ENCODE results near the gene DTNA. TPM values are rescaled to one million over a fixed set of nuclear protein-coding genes. Genes with fewer than 3 reads are reported as not detected.

Gene DTNA
- total and polyA plus RNA-seq, 2 of the 8 experiments (the other 6 are each of a cell fraction or from before 2014, with no cell fraction given), result 30.2 to 32.7 TPM

- H2AFZ ChIP-seq (ENCODE audit: low read length), result no peak overlapping the region
- no peaks in the 10 kb centered on the region for H3K79me2 ChIP-seq (ENCODE audit: control insufficient read depth in 1 of 2, insufficient read depth in 2 of 2, low read length in 2 of 2)
- no peaks in the 10 kb centered on the region for H3K36me3 ChIP-seq (ENCODE audit: control insufficient read depth in 2 of 4, insufficient read depth in 4 of 4, low read length in 3 of 4)
- H3K27me3 ChIP-seq (replicated peaks in 1 of 4; ENCODE audit: control insufficient read depth in 3 of 4, extremely low read depth in 1 of 4, insufficient read depth in 3 of 4, low read length in 3 of 4), result no peaks in the 10 kb centered on the region
- DNase-seq (ENCODE audit: low read depth in 1 of 2, low spot score in 2 of 2), result no peak
- H3K79me1 ChIP-seq (ENCODE audit: low read depth, low read length), result no peaks in the 10 kb centered on the region
- no peak overlapping the region for H3K4me2 ChIP-seq (ENCODE audit: insufficient read depth in 1 of 2, low read depth in 2 of 2, low read length in 2 of 2)
- POLR2A ChIA-PET (ENCODE audit: partially characterized antibody), result interaction anchor here (0.6 kb wide), 1 partner anchor 778 kb away, joined by 3 read pairs; no protein-coding TSS in a partner anchor
- H3K14ac ChIP-seq (ENCODE audit: insufficient read length), result no peak overlapping the region
- H3K4me3 ChIP-seq (ENCODE audit: extremely low read depth in 1 of 4, insufficient read depth in 2 of 4, low read depth in 3 of 4, low read length in 4 of 4), result no peak overlapping the region
- H3K56ac ChIP-seq (replicated peaks; ENCODE audit: insufficient read length, low read depth, low read length), result no peak overlapping the region
- no peaks in the 10 kb centered on the region for H3K23me2 ChIP-seq (ENCODE audit: low read depth, low read length)
- H2BK5ac ChIP-seq (ENCODE audit: low read depth, low read length), result no peak overlapping the region
- no peak overlapping the region for H3K9ac ChIP-seq (replicated peaks in 1 of 4; ENCODE audit: extremely low read depth in 1 of 4, low read depth in 3 of 4, low read length in 3 of 4)
- H3K4ac ChIP-seq (replicated peaks; ENCODE audit: insufficient read length, low read depth, low read length), result no peak overlapping the region
- WGBS, 2 experiments (ENCODE audit: extremely low coverage in 1 of 2, insufficient coverage in 1 of 2, insufficient read length in 1 of 2, insufficient replicate concordance in 2 of 2, low coverage in 1 of 2, low lambda C conversion rate in 2 of 2, missing lambda C conversion rate in 1 of 2), result 93% methylated on average over 3 of the region's 3 CpGs; no CpG with 5 or more reads in 1 of the 2 experiments
- no peak for FAIRE-seq
- no peak overlapping the region for H3K27ac ChIP-seq (ENCODE audit: low read depth, low read length)
- CTCF ChIA-PET (ENCODE audit: partially characterized antibody), result interaction anchor here (0.6 to 6.0 kb wide), 4 partner anchors 9 to 87 kb away, joined by 3 to 27 read pairs (median 4); no protein-coding TSS in a partner anchor
- no peaks in the 10 kb centered on the region for H4K20me1 ChIP-seq (replicated peaks in 1 of 2; ENCODE audit: control insufficient read depth in 1 of 2, insufficient read depth in 2 of 2, low read length in 2 of 2)
- no peaks in the 10 kb centered on the region for H3K4me1 ChIP-seq (replicated peaks in 1 of 4; ENCODE audit: control insufficient read depth in 3 of 4, insufficient read depth in 4 of 4, low read length in 3 of 4)
- no peak overlapping the region for H4K91ac ChIP-seq (replicated peaks; ENCODE audit: insufficient read length, low read length)
- no peak overlapping the region for H4K5ac ChIP-seq (ENCODE audit: insufficient read length, low read depth, low read length)
- H4K8ac ChIP-seq (ENCODE audit: extremely low read depth, insufficient read depth, low read length), result no peak overlapping the region
- H2BK15ac ChIP-seq (ENCODE audit: low read length), result no peak overlapping the region
- H3K18ac ChIP-seq (ENCODE audit: extremely low read depth, low read length), result no peak overlapping the region
- H3K23ac ChIP-seq (ENCODE audit: insufficient read length), result no peak overlapping the region
- no peak overlapping the region for H2BK12ac ChIP-seq (ENCODE audit: low read depth, low read length)
- H3K9me3 ChIP-seq (ENCODE audit: insufficient read depth in 2 of 2, low read depth in 1 of 2, low read length in 1 of 2), result no peaks in the 10 kb centered on the region
- H2BK20ac ChIP-seq (ENCODE audit: low read length), result no peak overlapping the region
- H2BK120ac ChIP-seq (replicated peaks; ENCODE audit: low read depth, low read length), result no peak overlapping the region
- H2AK5ac ChIP-seq (ENCODE audit: low read depth, low read length), result no peak overlapping the region
- TF ChIP-seq EP300 (IDR thresholded peaks at IDR 0.05; ENCODE audit: borderline replicate concordance in 1 of 2, low read depth in 2 of 2, low read length in 2 of 2), result no peak
- TF ChIP-seq CHD2 (IDR thresholded peaks at IDR 0.05; ENCODE audit: low read length), result no peak
- TF ChIP-seq KDM5A (IDR thresholded peaks at IDR 0.05; ENCODE audit: low read length), result no peak
- no peak for TF ChIP-seq SAP30 (IDR thresholded peaks at IDR 0.05; ENCODE audit: insufficient read depth, insufficient replicate concordance, low read length)
- TF ChIP-seq CBX8 (IDR thresholded peaks at IDR 0.05; ENCODE audit: borderline replicate concordance, low read depth, low read length), result no peak
- TF ChIP-seq TAF7 (optimal IDR thresholded peaks at IDR 0.05; ENCODE audit: borderline replicate concordance, low read depth, low read length), result no peak
- no peak for TF ChIP-seq RXRA (IDR thresholded peaks at IDR 0.05; ENCODE audit: insufficient read depth, low read depth, low read length)
- TF ChIP-seq JUN (IDR thresholded peaks at IDR 0.05; ENCODE audit: low read depth, low read length), result no peak
- no peak for TF ChIP-seq PHF8 (conservative IDR thresholded peaks at IDR 0.05; ENCODE audit: low read depth, low read length)
- TF ChIP-seq NANOG (IDR thresholded peaks at IDR 0.05; ENCODE audit: insufficient read depth, low read depth, low read length, poor library complexity, severe bottlenecking), result no peak
- TF ChIP-seq YY1 (IDR thresholded peaks at IDR 0.05; ENCODE audit: low read depth, low read length), result no peak
- TF ChIP-seq TBP (IDR thresholded peaks at IDR 0.05; ENCODE audit: low read depth, low read length), result no peak
- TF ChIP-seq, protein P1, sequence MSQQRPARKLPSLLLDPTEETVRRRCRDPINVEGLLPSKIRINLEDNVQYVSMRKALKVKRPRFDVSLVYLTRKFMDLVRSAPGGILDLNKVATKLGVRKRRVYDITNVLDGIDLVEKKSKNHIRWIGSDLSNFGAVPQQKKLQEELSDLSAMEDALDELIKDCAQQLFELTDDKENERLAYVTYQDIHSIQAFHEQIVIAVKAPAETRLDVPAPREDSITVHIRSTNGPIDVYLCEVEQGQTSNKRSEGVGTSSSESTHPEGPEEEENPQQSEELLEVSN (IDR thresholded peaks at IDR 0.05), result no peak
These were observed 13.0 kb downstream of the DTNA start for GRCh38 chr18:34723143-34723542.
